GM13976 (cell line): ENCODE data around the gene LRRC57.
A peak's percentile ranks its signal among the peaks of the same experiment; 100 is the strongest.
"Not testable (repeated sequence)": the region's sequence is repeated elsewhere in the genome, so short reads cannot be mapped to it uniquely, and the experiment has no call there.

Source experiments
- DNase-seq: peaks from one replicate; pipeline ENCODE4 v3.0.0; 2012; ENCODE audit warnings: low spot score
- in situ Hi-C: fragments of 300-500 bp; cut with MboI; formaldehyde crosslinking; loops from one replicate; pipeline ENCODE4 v1.12.0; 2022; ENCODE audit warnings: low sequenced_read_pairs, mixed read lengths, inconsistent platforms; ENCODE audit not compliant: unreplicated experiment
- TF ChIP-seq, protein P1 (sequence below): IDR thresholded peaks from 2 replicates; pipeline ENCODE4 v1.5.1; 2012; ENCODE audit warnings: borderline replicate concordance, mild to moderate bottlenecking; ENCODE audit not compliant: insufficient read depth; ENCODE audit errors: extremely low read depth, missing control alignments, control extremely low read depth

The LRRC57 gene

DNA sequence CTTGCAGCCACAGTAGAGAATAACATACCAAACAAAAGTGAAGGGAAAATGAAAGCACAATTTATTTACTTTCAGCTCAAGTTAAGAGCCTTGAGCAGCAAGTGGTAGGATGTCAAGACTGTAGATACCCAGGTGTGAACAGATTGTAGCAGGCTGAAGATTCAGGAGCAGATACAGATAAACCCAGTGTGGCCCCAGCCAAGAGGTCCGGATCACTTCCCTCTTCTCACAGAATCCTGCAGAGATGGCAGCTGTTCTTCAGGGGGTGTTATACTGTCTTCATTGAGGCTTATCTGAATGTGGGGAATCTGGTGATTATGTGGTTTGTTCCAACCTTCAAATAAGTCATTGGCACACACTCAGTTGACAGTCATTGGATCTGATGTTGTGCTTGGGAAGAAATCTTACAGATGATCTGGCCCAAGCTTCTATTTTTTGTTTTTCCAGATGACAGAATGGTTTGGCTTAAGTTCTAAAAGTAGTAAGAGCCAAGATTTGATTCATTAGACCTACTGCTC lies 29.0 kb upstream of the LRRC57 start:
- TF ChIP-seq, protein P1, sequence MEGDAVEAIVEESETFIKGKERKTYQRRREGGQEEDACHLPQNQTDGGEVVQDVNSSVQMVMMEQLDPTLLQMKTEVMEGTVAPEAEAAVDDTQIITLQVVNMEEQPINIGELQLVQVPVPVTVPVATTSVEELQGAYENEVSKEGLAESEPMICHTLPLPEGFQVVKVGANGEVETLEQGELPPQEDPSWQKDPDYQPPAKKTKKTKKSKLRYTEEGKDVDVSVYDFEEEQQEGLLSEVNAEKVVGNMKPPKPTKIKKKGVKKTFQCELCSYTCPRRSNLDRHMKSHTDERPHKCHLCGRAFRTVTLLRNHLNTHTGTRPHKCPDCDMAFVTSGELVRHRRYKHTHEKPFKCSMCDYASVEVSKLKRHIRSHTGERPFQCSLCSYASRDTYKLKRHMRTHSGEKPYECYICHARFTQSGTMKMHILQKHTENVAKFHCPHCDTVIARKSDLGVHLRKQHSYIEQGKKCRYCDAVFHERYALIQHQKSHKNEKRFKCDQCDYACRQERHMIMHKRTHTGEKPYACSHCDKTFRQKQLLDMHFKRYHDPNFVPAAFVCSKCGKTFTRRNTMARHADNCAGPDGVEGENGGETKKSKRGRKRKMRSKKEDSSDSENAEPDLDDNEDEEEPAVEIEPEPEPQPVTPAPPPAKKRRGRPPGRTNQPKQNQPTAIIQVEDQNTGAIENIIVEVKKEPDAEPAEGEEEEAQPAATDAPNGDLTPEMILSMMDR, result no peak
- peak; percentile 36 for DNase-seq
- in situ Hi-C loops, result no loop called here

DNA sequence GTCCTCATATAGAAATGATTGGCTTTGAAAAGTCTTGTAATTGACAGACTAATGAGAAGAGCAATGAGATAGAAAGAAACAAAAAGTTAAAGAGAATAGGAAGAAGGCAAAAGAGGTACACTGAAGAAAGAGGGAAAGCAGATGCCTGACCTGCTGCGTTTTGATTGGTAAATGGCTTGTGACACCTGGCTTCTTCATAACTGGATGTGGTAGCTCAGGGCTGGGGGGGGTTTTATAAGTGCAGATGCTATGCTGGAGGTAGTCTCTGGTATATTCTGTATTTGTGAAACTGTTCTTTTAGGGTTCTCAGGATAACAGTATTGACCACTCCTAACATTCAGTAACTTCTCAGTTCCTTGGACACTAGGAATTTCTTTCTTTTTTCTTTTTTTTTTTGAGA lies 28.2 kb upstream of the LRRC57 start:
- TF ChIP-seq, protein P1, result no peak
- in situ Hi-C loops, result no loop called here
- peak; percentile 51 for DNase-seq

DNA sequence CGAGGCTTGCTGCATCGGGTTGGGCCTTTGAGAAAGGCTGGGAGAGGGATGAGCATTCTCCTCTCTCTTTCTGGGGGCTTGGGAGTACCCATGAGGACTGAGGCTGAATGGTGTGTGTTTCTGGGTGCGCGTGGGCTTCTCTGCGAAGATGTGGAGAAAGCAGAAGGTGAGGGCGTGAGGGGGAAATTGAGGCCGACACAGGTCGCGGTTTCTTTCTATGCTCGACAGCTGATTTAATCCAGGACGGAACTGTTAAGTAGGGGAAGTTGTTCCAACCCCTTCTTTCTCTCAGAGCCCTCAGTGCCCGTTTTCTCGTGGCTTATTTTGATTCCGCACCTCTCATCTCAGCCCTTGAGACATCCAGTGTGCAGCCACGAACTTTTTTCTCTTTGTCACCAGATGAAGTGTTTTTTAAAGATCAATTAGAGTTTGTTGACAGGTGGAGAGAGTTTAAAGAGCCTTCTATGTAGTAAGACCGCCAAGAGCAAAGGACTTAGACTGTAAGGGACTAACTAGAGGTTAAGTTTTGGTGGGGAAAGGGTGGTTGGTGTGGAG lies 27.5 kb upstream of the LRRC57 start:
- peak; percentile 22 for DNase-seq
- TF ChIP-seq, protein P1, result no peak
- in situ Hi-C loops, result no loop called here

DNA sequence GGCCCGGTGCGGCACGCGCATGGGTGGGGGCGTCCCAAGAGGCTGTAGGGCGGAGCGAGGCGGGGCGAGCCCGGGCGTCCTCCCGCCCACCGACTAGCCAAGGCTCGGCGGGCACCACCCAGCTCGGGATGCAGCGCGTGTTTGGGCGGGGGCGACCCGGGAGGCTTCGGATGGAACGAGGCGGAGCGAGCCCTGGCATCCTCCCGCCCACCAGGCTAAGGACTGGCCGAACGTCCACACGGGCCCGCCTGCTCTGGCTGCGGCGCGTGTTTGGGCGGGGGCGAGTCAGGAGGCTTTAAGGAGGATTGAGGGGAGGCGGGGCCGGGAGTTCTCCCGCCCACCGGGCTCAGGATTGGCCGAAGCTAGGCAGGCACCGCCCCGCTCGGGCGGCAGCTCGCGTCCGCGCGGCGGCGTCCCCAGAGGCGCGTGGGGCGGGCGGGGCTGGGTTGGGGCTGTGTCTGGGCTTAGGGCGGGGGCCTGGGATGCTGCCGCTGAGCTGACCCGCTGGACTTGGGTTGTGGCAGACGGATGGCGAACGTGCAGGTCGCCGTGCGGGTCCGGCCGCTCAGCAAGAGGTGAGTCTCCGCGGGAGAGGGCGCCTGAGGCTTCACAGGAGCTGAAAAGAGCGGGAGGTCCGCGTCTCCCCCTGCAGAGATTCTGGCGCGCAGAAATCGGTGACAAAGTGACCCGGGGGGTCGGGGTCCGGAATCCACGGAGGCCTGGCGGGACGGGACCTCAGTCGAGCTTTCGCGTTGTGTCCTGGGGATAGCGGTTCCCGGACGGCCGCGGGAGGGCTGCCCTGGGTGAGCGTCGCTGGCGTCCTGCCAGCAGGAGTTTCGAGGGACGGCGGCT lies 26.8 kb upstream of the LRRC57 start, which contains the start of gene STARD9:
Gene STARD9, plus strand, starts transcription at position 419 of the 852 bp plus-strand sequence. Its CDS starts 110 bp downstream, at position 529.
- TF ChIP-seq, protein P1, result no peak
- DNase-seq, result peak; percentile 98
- in situ Hi-C loops, result no loop called here

DNA sequence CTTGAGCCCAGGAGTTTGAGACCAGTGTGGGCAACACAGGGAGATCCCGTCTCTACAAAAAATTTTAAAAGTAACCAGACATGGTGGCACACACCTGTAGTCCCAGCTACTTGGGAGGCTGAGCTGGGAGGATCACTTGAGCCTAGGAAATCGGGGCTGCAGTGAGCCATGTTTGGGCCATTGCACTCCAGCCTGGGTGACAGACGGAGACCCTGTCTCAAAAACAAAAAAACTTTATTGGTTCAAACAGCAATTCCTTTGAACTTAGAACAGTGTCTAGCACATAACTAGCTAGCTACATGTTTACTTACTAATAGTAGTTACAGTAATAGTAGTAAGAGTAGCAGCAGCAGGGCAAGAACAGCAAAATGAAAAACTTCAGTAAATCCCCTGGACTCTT lies 10.1 kb upstream of the LRRC57 start:
- TF ChIP-seq, protein P1, result no peak
- no peak for DNase-seq
- in situ Hi-C loops, result no loop called here

DNA sequence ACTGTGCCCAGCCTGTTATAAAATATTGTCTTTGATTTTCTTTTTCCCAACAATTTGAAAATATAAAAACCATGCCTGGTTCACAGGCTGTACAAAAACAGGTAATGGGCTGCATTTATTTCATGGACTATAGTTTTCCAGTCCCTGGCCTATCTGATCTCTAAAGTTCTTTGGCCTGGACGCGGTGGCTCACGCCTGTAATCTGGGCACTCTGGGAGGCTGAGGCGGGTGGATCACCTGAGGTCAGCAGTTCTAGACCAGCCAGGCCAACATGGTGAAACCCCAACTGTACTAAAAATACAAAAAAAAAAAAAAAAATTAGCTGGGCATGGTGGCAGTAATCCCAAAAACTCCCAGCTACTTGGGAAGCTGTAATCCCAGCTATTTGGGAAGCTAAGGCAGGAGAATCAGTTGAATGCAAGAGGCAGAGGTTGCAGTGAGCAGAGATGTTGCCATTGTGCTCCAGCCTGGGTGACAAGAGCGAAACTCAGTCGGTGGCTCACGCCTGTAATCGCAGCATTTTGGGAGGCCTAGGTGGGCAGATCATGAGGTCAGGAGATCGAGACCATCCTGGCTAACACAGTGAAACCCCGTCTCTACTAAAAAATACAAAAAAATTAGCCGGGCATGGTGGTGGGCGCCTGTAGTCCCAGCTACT lies 8.1 kb upstream of the LRRC57 start:
- DNase-seq, in situ Hi-C loops: not testable (repeated sequence)
